SU-DHL-6 (cell line): ENCODE data around the gene FAM81A.
"Not testable (repeated sequence)": the region's sequence is repeated elsewhere in the genome, so short reads cannot be mapped to it uniquely, and the experiment has no call there.

Experiments
- H2AFZ ChIP-seq: fragments of 200-600 bp; sonication (generic); 2 replicates; pipeline ENCODE4 v1.6.1; 2014; ENCODE audit warnings: low read depth, mild to moderate bottlenecking, moderate library complexity, mixed read lengths, antibody characterized with exemption, low read length; ENCODE audit not compliant: severe bottlenecking
- H3F3A ChIP-seq: fragments of 200-600 bp; shearing (Covaris generic); 2 replicates; pipeline ENCODE4 v1.6.0; 2016; ENCODE audit warnings: antibody characterized with exemption, mild to moderate bottlenecking; ENCODE audit not compliant: insufficient read depth
- H3K27ac ChIP-seq: fragments of 200-600 bp; sonication (generic); 2 replicates; pipeline ENCODE4 v1.5.1; 2016; ENCODE audit warnings: low read depth, mild to moderate bottlenecking, low read length, moderate library complexity, mixed read lengths
- H3K27me3 ChIP-seq: fragments of 200-600 bp; sonication (generic), shearing (Covaris generic); 2 replicates; pipeline ENCODE4 v1.6.0; 2014; ENCODE audit warnings: mild to moderate bottlenecking, low read length
- H3K36me3 ChIP-seq: fragments of 200-600 bp; sonication (generic); 2 replicates; pipeline ENCODE4 v1.6.1; 2014; ENCODE audit warnings: mild to moderate bottlenecking, low read length, mixed read lengths
- H3K4me2 ChIP-seq: fragments of 300-600, 200-600 bp; shearing (Covaris generic), sonication (generic); 2 replicates; pipeline ENCODE4 v1.6.0; 2014; ENCODE audit warnings: low read length, low read depth, mild to moderate bottlenecking; ENCODE audit not compliant: poor library complexity, severe bottlenecking
- H3K4me3 ChIP-seq: fragments of 200-600 bp; sonication (generic); 2 replicates; pipeline ENCODE4 v1.5.1; 2014; ENCODE audit warnings: antibody characterized with exemption, low read length, mild to moderate bottlenecking, mixed read lengths; ENCODE audit not compliant: insufficient read depth, poor library complexity, severe bottlenecking
- H3K79me2 ChIP-seq: fragments of 200-600 bp; sonication (generic); 2 replicates; pipeline ENCODE4 v1.6.1; 2014; ENCODE audit warnings: mild to moderate bottlenecking, low read length, moderate library complexity; ENCODE audit not compliant: insufficient read depth
- H3K9ac ChIP-seq: fragments of 200-600 bp; sonication (generic); 2 replicates; pipeline ENCODE4 v1.7.0; 2014; ENCODE audit warnings: mild to moderate bottlenecking, low read length
- H3K9me2 ChIP-seq: fragments of 200-600 bp; sonication (generic); replicated peaks from 2 replicates; pipeline ENCODE4 v1.6.1; 2014; ENCODE audit warnings: low read length; ENCODE audit not compliant: insufficient read depth
- H3K9me3 ChIP-seq: fragments of 200-600 bp; sonication (generic); 2 replicates; pipeline ENCODE4 v1.6.1; 2014; ENCODE audit warnings: low read length, mixed read lengths; ENCODE audit not compliant: insufficient read depth
- H4K20me1 ChIP-seq: fragments of 200-600 bp; sonication (generic); 2 replicates; pipeline ENCODE4 v1.6.1; 2014; ENCODE audit warnings: low read depth, mild to moderate bottlenecking, antibody characterized with exemption, low read length, moderate library complexity, mixed read lengths
- EZH2phosphoT487 ChIP-seq: fragments of 200-600 bp; sonication (generic), shearing (Covaris generic); conservative IDR thresholded peaks from 2 replicates; pipeline ENCODE4 v1.6.1; 2018; ENCODE audit warnings: mild to moderate bottlenecking, antibody characterized with exemption, low read length, moderate library complexity, mixed read lengths
- TF ChIP-seq, protein P1 (sequence below): fragments of 200-600 bp; sonication (generic); IDR thresholded peaks from one replicate; pipeline ENCODE4 v1.5.1; 2017; ENCODE audit warnings: antibody characterized with exemption, mild to moderate bottlenecking, low read length, moderate library complexity; ENCODE audit not compliant: insufficient read depth, poor library complexity, severe bottlenecking

FAM81A gene

DNA sequence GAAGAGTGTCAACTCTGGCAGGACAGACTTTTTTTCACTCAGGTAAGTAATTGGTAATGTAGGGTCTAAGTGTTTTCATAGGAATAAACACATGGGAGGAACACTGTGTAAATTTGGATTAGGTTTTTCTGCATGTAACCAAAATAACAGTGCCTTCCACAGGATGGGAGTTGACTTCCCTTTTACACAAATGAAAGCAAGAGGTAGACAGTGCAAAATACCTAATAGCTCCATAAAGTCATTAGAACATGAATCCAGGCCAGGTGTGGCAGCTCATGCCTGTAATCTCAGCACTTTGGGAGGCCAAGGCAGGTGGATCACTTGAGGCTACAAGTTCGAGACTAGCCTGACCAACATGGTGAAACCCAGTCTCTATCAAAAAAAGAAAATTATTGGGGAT is 39.8 kb upstream of the FAM81A start:
- Histone ChIP-seq H3K4me2 (peak overlapping the region; percentile 95), H3K27ac (peak overlapping the region; percentile 100), H3K9ac (peak overlapping the region; percentile 75; the same call in 1 of the 2 replicates)

DNA sequence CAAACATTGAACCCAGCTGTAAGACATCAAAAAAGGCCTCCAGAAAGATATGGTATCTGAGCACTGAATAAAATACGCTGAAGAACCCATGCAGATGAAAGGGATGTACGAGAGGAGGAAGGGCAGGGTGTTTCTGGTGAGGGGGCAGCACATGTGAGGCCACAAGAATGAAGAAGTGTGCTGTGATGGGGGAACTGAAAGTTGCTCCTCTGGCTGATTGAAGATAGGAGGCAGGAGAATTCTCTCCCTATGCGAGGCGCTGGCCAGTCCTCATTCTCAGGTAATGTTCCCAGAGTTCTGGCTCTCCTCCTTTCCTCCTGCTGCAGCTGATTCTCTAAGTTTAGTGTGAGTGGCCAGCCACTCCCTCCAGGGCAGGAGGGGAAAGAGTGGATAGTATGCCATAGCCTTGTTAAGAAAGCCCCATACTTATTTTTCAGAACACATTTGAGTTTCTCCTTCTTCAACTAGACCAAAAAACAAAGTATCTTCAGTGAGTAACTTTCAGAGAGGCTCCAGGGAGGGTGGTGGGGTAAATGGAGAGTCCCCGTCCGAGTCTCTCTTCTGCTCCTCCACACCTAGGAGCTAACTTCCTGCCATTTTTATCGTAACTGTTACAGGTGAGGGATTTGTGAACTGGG is 38.4 kb upstream of the FAM81A start:
- Histone ChIP-seq H3K9me3 (no peaks in the 10 kb centered on the region), H3F3A (peaks cover 81% of the 10 kb centered on the region), H3K27ac (peak overlapping the region; percentile 100), H3K79me2 (peaks cover 58% of the 10 kb centered on the region), H3K4me2 (peak overlapping the region; percentile 95), H3K9ac (peak overlapping the region; percentile 75), H3K27me3 (no peaks in the 10 kb centered on the region), H2AFZ (no peak overlapping the region), H3K4me3 (peak overlapping the region; percentile 57), H3K9me2 (no peaks in the 10 kb centered on the region), H4K20me1 (no peaks in the 10 kb centered on the region), H3K36me3 (no peaks in the 10 kb centered on the region)
- no peak for TF ChIP-seq EZH2phosphoT487
- TF ChIP-seq, protein P1, sequence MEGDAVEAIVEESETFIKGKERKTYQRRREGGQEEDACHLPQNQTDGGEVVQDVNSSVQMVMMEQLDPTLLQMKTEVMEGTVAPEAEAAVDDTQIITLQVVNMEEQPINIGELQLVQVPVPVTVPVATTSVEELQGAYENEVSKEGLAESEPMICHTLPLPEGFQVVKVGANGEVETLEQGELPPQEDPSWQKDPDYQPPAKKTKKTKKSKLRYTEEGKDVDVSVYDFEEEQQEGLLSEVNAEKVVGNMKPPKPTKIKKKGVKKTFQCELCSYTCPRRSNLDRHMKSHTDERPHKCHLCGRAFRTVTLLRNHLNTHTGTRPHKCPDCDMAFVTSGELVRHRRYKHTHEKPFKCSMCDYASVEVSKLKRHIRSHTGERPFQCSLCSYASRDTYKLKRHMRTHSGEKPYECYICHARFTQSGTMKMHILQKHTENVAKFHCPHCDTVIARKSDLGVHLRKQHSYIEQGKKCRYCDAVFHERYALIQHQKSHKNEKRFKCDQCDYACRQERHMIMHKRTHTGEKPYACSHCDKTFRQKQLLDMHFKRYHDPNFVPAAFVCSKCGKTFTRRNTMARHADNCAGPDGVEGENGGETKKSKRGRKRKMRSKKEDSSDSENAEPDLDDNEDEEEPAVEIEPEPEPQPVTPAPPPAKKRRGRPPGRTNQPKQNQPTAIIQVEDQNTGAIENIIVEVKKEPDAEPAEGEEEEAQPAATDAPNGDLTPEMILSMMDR = no peak

More for the DNA sequence above, 39.8 kb upstream of the FAM81A start:
- no peaks in the 10 kb centered on the region for H3K27me3 ChIP-seq
- H4K20me1 ChIP-seq = no peaks in the 10 kb centered on the region
- H3K9me2 ChIP-seq = no peaks in the 10 kb centered on the region
- H3K9me3 ChIP-seq = no peaks in the 10 kb centered on the region
- H3K4me3 ChIP-seq = no peak overlapping the region
- no peak overlapping the region for H2AFZ ChIP-seq
- peaks cover 83% of the 10 kb centered on the region for H3F3A ChIP-seq
- 0 out of 2 replicates have a peak, but pooled peaks cover 4% of the 10 kb centered on the region for H3K36me3 ChIP-seq
- peaks cover 52% of the 10 kb centered on the region for H3K79me2 ChIP-seq
- TF ChIP-seq, protein P1 = no peak
- no peak for TF ChIP-seq EZH2phosphoT487

DNA sequence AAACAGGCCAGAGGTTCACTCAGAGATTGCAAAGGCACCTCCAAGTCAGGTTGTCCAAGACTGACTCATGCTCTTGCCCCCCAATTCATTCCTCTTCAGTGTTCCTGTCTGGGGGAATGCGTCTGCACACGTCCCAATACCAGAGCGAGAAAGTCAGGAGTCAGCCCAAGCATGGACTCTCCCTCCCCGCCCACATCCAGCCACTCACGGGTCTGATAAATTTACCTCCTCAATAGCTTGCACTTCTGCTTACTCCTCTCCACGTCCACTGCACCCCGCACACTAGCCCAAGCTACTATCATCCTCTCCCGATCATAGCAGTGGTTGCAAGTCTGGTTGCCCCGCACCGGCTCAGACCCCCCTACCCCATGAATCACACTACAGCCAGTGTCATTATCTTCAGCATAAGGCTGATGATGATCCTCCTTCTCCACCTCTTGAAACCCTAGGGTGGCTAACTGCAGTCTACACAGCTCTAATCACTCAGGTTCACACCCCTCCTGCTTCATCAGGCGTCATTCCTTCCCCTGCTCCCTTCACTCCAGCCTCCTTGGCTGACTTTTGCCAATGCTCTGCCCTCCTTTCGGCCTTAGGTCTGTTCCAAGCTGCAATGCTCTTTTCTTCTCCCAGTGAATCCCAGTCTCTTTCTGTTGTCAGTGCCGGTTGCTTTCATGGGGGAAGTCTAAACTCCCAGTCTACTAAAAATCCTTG is 37.7 kb upstream of the FAM81A start:
- Histone ChIP-seq H3K4me2 (peak overlapping the region; percentile 95), H3K79me2 (peaks cover 65% of the 10 kb centered on the region), H3K9me3 (no peaks in the 10 kb centered on the region), H2AFZ (no peak overlapping the region), H3K4me3 (peak overlapping the region; percentile 57), H3K9ac (peak overlapping the region; percentile 75), H3F3A (peaks cover 82% of the 10 kb centered on the region), H3K9me2 (no peaks in the 10 kb centered on the region), H4K20me1 (no peaks in the 10 kb centered on the region), H3K27me3 (no peaks in the 10 kb centered on the region), H3K36me3 (no peaks in the 10 kb centered on the region), H3K27ac (peak overlapping the region; percentile 100)
- TF ChIP-seq, protein P1 = no peak
- no peak for TF ChIP-seq EZH2phosphoT487

DNA sequence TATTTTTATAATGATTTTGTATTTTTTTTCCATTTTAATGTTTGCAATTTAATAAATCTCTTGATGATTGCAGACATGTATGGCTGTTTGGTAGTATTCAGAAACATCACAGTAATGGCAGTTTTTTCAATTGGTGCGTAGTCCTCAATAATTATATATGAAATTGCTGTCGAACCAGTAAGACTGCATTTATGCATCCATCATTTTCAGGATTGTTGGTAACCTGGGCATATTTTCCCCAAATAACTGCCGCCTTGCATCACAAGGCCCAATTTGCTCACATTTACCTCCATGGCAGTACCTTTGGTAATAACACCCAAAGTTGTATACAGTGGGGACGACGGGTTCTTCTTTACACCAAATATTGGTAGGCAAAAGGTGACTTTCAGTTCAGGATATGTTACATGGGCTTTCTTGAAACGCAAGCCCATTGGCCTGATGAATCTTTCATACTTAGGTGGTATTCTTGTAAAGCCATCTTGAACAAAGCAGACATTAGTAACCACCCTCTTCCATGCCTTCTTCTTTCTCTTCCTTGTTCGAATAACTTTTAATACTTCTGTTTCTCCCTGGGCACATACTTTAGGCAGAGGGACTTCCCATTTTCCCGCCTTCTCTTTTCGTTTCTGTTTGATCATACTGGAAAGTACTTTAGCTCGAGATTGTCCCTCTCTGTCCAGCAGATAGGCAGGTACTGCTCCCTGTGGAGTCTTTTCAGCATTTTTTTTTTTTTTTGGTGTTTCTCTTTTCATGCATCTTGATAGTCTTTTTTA is 36.7 kb upstream of the FAM81A start:
- peaks cover 82% of the 10 kb centered on the region for H3F3A ChIP-seq
- H3K36me3 ChIP-seq, H3K9me3 ChIP-seq, H3K9me2 ChIP-seq, H4K20me1 ChIP-seq, H2AFZ ChIP-seq, H3K27me3 ChIP-seq: not testable (repeated sequence)
- peak overlapping the region; percentile 100 for H3K27ac ChIP-seq
- H3K9ac ChIP-seq = peak overlapping the region; percentile 75
- H3K4me2 ChIP-seq = peak overlapping the region; percentile 95
- peak overlapping the region; percentile 57 for H3K4me3 ChIP-seq
- H3K79me2 ChIP-seq = peaks cover 70% of the 10 kb centered on the region
